IMR-90 (cell line): ENCODE results near the gene LRRC75A. TPM values are rescaled to one million over a fixed set of nuclear protein-coding genes. Genes with fewer than 3 reads are reported as not detected.
A peak's percentile ranks its signal among the peaks of the same experiment; 100 is the strongest.

Experiments used
- ATAC-seq: fragments of 200-7000 bp; cut with Tn5 transposase; 2 replicates; pipeline ENCODE4 v1.9.1; 2020; ENCODE audit warnings: low read depth, mild to moderate bottlenecking, moderate library complexity
- Bru-seq: library from RNA; stranded (reverse); fragments of 400-500 nt; gene quantifications from one replicate; lab custom pipeline; 2021; lab: Mats Ljungman, UMichigan
- BruChase-seq, 2 experiments: library from RNA; stranded (reverse); fragments of 400-500 nt; gene quantifications; one replicate each; lab custom pipeline; 2021; lab: Mats Ljungman, UMichigan
- BruUV-seq: library from RNA; stranded (reverse); fragments of 400-500 nt; replicated peaks from 2 replicates; lab custom pipeline; 2021; lab: Mats Ljungman, UMichigan
- CTCF ChIA-PET: fragments of 300-600 bp; formaldehyde crosslinking; extraction: SDS; loops from one replicate; lab custom pipeline; 2021; ENCODE audit warnings: antibody characterized with exemption; lab: Yijun Ruan, JAX
- POLR2A ChIA-PET: fragments of 300-600 bp; sonication (Branson Sonifier 250); formaldehyde crosslinking; loops from one replicate; lab custom pipeline; 2022; ENCODE audit warnings: antibody characterized with exemption; ENCODE audit not compliant: unreplicated experiment; lab: Charles Lee
- DNase-seq: peaks from one replicate; pipeline ENCODE4 v3.0.0; 2013
- H2AFZ ChIP-seq: replicated peaks from 2 replicates; pipeline ENCODE3; 2013; ENCODE audit warnings: low read length, mild to moderate bottlenecking; ENCODE audit not compliant: poor library complexity
- H2AK5ac ChIP-seq: 2 replicates; pipeline ENCODE4 v1.6.1; 2013; ENCODE audit warnings: low read depth, low read length, inconsistent platforms
- H2AK9ac ChIP-seq: replicated peaks from 2 replicates; pipeline ENCODE3; 2013; ENCODE audit warnings: mild to moderate bottlenecking, low read depth, low read length, moderate library complexity; ENCODE audit not compliant: poor library complexity
- H2BK120ac ChIP-seq: 2 replicates; pipeline ENCODE4 v1.6.1; 2013; ENCODE audit warnings: low read depth, low read length, inconsistent platforms
- H2BK15ac ChIP-seq: 3 replicates; pipeline ENCODE4 v1.6.1; 2013; ENCODE audit warnings: low read depth, low read length, inconsistent platforms
- H2BK20ac ChIP-seq: 2 replicates; pipeline ENCODE4 v1.6.1; 2013; ENCODE audit warnings: low read depth, mild to moderate bottlenecking, inconsistent platforms, low read length, moderate library complexity
- H2BK5ac ChIP-seq: 2 replicates; pipeline ENCODE4 v1.6.1; 2013; ENCODE audit warnings: mild to moderate bottlenecking, low read depth, low read length, inconsistent platforms; ENCODE audit not compliant: poor library complexity, severe bottlenecking
- H3K14ac ChIP-seq: replicated peaks from 2 replicates; pipeline ENCODE4 v1.6.1; 2013; ENCODE audit warnings: low read depth, low read length, inconsistent platforms
- H3K18ac ChIP-seq: 2 replicates; pipeline ENCODE4 v1.6.1; 2013; ENCODE audit warnings: low read depth, low read length, control low read depth
- H3K23ac ChIP-seq: 2 replicates; pipeline ENCODE4 v1.6.1; 2013; ENCODE audit warnings: low read depth, low read length, inconsistent platforms
- H3K27ac ChIP-seq: 2 replicates; pipeline ENCODE4 v1.5.1; 2013; ENCODE audit warnings: mild to moderate bottlenecking, control low read depth, low read length; ENCODE audit not compliant: insufficient read depth
- H3K27me3 ChIP-seq: 2 replicates; pipeline ENCODE4 v1.6.1; 2013; ENCODE audit warnings: low read length; ENCODE audit not compliant: control insufficient read depth, insufficient read depth
- H3K36me3 ChIP-seq: 2 replicates; pipeline ENCODE4 v1.6.1; 2013; ENCODE audit warnings: low read length, mixed read lengths; ENCODE audit not compliant: control insufficient read depth, insufficient read depth
- H3K4ac ChIP-seq: 2 replicates; pipeline ENCODE4 v1.6.1; 2013; ENCODE audit warnings: low read depth, low read length, inconsistent platforms
- H3K4me1 ChIP-seq: 2 replicates; pipeline ENCODE4 v1.6.1; 2013; ENCODE audit warnings: low read length, mixed read lengths; ENCODE audit not compliant: control insufficient read depth, insufficient read depth
- H3K4me2 ChIP-seq: 2 replicates; pipeline ENCODE4 v1.6.1; 2013; ENCODE audit warnings: low read depth, mild to moderate bottlenecking, control low read depth, low read length, moderate library complexity
- H3K4me3 ChIP-seq: 2 replicates; pipeline ENCODE4 v1.5.1; 2013; ENCODE audit warnings: low read depth, mild to moderate bottlenecking, control low read depth, low read length, moderate library complexity; ENCODE audit not compliant: insufficient read depth
- H3K56ac ChIP-seq: 2 replicates; pipeline ENCODE4 v1.6.1; 2013; ENCODE audit warnings: low read length, inconsistent platforms; ENCODE audit not compliant: insufficient read depth; ENCODE audit errors: extremely low read depth
- H3K79me1 ChIP-seq, 2 experiments: 2 replicates each; pipeline ENCODE4 v1.6.1; 2013; ENCODE audit warnings: low read length in 2 of 2, inconsistent platforms in 1 of 2, low read depth in 1 of 2
- H3K9ac ChIP-seq: 2 replicates; pipeline ENCODE4 v1.6.1; 2013; ENCODE audit warnings: low read depth, low read length, control low read depth
- H3K9me1 ChIP-seq: 2 replicates; pipeline ENCODE4 v1.6.1; 2013; ENCODE audit warnings: low read length, inconsistent platforms; ENCODE audit not compliant: insufficient read depth
- H3K9me3 ChIP-seq: 2 replicates; pipeline ENCODE4 v1.6.1; 2013; ENCODE audit warnings: low read length; ENCODE audit not compliant: control insufficient read depth, insufficient read depth
- H4K20me1 ChIP-seq: 2 replicates; pipeline ENCODE4 v1.6.1; 2013; ENCODE audit warnings: low read length, inconsistent platforms; ENCODE audit not compliant: insufficient read depth
- H4K5ac ChIP-seq: 2 replicates; pipeline ENCODE4 v1.6.1; 2013; ENCODE audit warnings: mild to moderate bottlenecking, low read depth, low read length, control low read depth
- H4K8ac ChIP-seq, 2 experiments: 2 replicates each; pipeline ENCODE4 v1.6.1; 2013; ENCODE audit warnings: low read depth in 2 of 2, low read length in 2 of 2, control low read depth in 1 of 2, inconsistent platforms in 1 of 2
- H4K91ac ChIP-seq: 2 replicates; pipeline ENCODE4 v1.6.1; 2013; ENCODE audit warnings: low read depth, low read length, inconsistent platforms; ENCODE audit not compliant: insufficient read depth
- BHLHE40 ChIP-seq: fragments of 150-350 bp; IDR thresholded peaks from 2 replicates; pipeline ENCODE4 v1.6.1; 2016; ENCODE audit warnings: mild to moderate bottlenecking, low read depth, low read length
- CTCF ChIP-seq: conservative IDR thresholded peaks from 2 replicates; pipeline ENCODE4 v1.5.1; 2012; ENCODE audit warnings: mild to moderate bottlenecking, low read depth, low read length, improper control_type of control experiment
- MAZ ChIP-seq: IDR thresholded peaks from 2 replicates; pipeline ENCODE4 v1.6.1; 2012; ENCODE audit warnings: low read depth, mild to moderate bottlenecking, low read length, improper control_type of control experiment, moderate library complexity, borderline replicate concordance
- NFE2L2 ChIP-seq: fragments of 150-350 bp; IDR thresholded peaks from 2 replicates; pipeline ENCODE4 v1.6.1; 2016; ENCODE audit warnings: low read depth, mild to moderate bottlenecking, low read length
- WGBS, 2 experiments: methylation state at CpG; one replicate each; pipeline versions ENCODE4 v1.1.5 to v1.1.7; 2013; ENCODE audit warnings: missing lambda C conversion rate in 2 of 2; ENCODE audit not compliant: insufficient read length in 1 of 2; ENCODE audit errors: extremely low coverage in 2 of 2; 5-methylcytosine and 5-hydroxymethylcytosine counted together
- dilution Hi-C: fragments of 300-500 bp; cut with HindIII; formaldehyde crosslinking; loops from one replicate; pipeline ENCODE4 v1.14.3; 2018; ENCODE audit warnings: low sequenced_read_pairs; ENCODE audit not compliant: unreplicated experiment
- in situ Hi-C: fragments of 300-500 bp; cut with MboI; formaldehyde crosslinking; loops from 3 replicates; pipeline ENCODE4 v1.14.3; 2019; ENCODE audit warnings: low sequenced_read_pairs, inconsistent platforms, mixed read lengths
- intact Hi-C: fragments of 100-400 bp; cut with micrococcal nuclease; formaldehyde crosslinking; loops from 2 replicates; pipeline ENCODE4 v1.10.0; 2022
- long read RNA-seq: library from polyadenylated mRNA; unstranded; transcript quantifications from one replicate; pipeline ENCODE4 v2.0.0, GENCODE V29; 2021; ENCODE audit not compliant: unreplicated experiment
- polyA plus RNA-seq, 3 experiments: library from polyadenylated mRNA; depleted of rRNA; stranded (reverse); fragments of >200 nt; gene quantifications; 2 replicates each; pipeline ENCODE4 v1.2.3, GENCODE V29; 2012; ENCODE audit warnings: low replicate concordance in 1 of 3
- total RNA-seq: library from RNA; depleted of rRNA; stranded (reverse); fragments of >200 nt; gene quantifications from 2 replicates; pipeline ENCODE4 v1.2.3, GENCODE V29; 2012; rRNA removed

The LRRC75A gene
- total RNA-seq (0.56 and 0.72 TPM in 2 replicates), polyA plus RNA-seq (2012; rRNA removed) (0.89 and 1.0 TPM in 2 replicates), Bru-seq, nascent RNA (percentile 26 among the genes with signal in this experiment), BruChase-seq, experiment 1, labeled RNA remaining after a 6-hour chase (percentile 24 among the genes with signal in this experiment), BruChase-seq, experiment 2, labeled RNA remaining after a 2-hour chase (percentile 26 among the genes with signal in this experiment)
- 0.05 and 1.0 TPM in 2 replicates for polyA plus RNA-seq (2012; cell fraction: cytosol; rRNA removed)
- 2.2 and 3.2 TPM in 2 replicates for polyA plus RNA-seq (2012; cell fraction: nucleus; rRNA removed; ENCODE audit: low replicate concordance)
- long read RNA-seq, partial matches to known transcripts = 0 of 18 reads
- long read RNA-seq, other reads (novel, unspliced or antisense) = 17 of 18 reads

DNA sequence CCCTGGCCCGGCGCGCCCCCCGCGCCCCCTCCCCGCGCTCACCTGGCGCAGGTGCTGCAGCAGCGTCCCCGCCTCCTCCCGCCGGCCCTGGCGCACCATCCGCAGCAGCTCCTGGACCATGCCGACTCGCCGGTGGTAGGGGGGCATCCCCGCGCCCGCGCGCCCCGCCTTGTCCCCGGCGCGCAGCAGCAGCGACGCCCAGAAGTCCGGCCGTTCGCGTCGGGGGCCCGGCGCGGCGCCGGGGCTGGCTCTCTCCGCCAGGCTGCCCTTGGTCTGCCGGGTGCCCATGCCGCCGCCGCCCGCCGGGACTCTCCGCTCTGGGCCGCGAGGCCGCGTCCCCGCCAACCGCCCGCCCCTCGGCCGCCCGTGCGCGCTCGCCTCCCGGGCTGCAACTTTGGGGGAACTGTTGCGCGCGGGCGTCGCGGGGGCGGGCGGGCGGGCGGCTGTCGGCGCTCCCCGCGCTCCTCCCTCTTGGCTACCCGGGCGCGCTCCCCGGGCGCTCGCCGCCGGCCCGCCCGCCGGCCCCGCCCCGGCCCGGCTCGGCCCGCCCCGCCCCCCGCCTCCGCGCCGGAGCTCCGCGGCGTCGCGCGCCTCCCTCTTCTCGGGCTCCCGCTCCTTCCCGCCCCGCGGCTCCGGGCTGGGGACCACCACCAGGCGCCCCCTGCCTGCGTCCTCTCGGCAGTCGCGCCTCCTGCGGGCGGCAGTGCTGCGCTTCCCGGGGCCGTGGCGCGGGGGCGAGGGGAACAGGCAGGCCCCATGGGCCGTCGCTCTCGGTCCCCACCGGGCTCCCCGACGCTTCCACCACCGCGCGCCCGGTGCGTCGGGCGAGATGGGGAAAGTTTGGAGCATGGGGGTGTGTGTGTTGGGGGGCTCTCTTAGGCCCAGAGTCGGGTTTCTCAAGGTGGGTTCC, at the start of gene LRRC75A:
Gene LRRC75A, minus strand, starts transcription at position 491 of the 910 bp plus-strand sequence. Its CDS starts 203 bp downstream, at position 288.
- no peak within 1 kb of the TSS for H4K91ac ChIP-seq
- H3K9me3 ChIP-seq = no peaks in the 10 kb centered on the region
- H2AFZ ChIP-seq = peak within 1 kb of the TSS; percentile 92
- H2BK5ac ChIP-seq = no peak within 1 kb of the TSS
- H2AK5ac ChIP-seq = no peak within 1 kb of the TSS
- dilution Hi-C loops = no loop called here
- H3K56ac ChIP-seq = no peak within 1 kb of the TSS
- no peaks in the 10 kb centered on the region; the same call in 1 of the 2 replicates for H3K4me1 ChIP-seq
- peak within 1 kb of the TSS; percentile 65 for H3K9ac ChIP-seq
- no peak within 1 kb of the TSS for H4K5ac ChIP-seq
- H3K4ac ChIP-seq = no peak within 1 kb of the TSS
- peak within 1 kb of the TSS; percentile 87 for H3K4me2 ChIP-seq
- intact Hi-C loops = no loop called here
- H3K4me3 ChIP-seq = peak within 1 kb of the TSS; percentile 72
- no TSS peak for BruUV-seq
- H3K18ac ChIP-seq = no peak within 1 kb of the TSS
- ChIA-PET CTCF (interaction anchor here (1.0 kb wide), 1 partner anchor 38 kb away, joined by 3 read pairs; no protein-coding TSS in a partner anchor), POLR2A (no interaction called here)
- peak; percentile 16 for DNase-seq
- no peaks in the 10 kb centered on the region for H3K9me1 ChIP-seq
- H4K20me1 ChIP-seq = no peaks in the 10 kb centered on the region
- no peaks in the 10 kb centered on the region for H3K36me3 ChIP-seq
- peak within 1 kb of the TSS; percentile 42; the same call in 1 of the 2 replicates for H3K23ac ChIP-seq
- WGBS, 2 experiments = 1% methylated on average over 29 of the region's 134 CpGs; no CpG with 5 or more reads in 1 of the 2 experiments
- H3K79me1 ChIP-seq = no peaks in the 10 kb centered on the region
- TF ChIP-seq NFE2L2 = no peak
- 0 out of 2 replicates have a peak, but pooled peaks have one; percentile 17 for TF ChIP-seq CTCF
- no peak for TF ChIP-seq BHLHE40
- TF ChIP-seq MAZ = peak; percentile 37; the same call in 1 of the 2 replicates
- no peak within 1 kb of the TSS for H2BK15ac ChIP-seq
- H3K27me3 ChIP-seq = peaks cover 56% of the 10 kb centered on the region
- in situ Hi-C loops = no loop called here
- peak within 1 kb of the TSS; percentile 76 for H2AK9ac ChIP-seq
- peak within 1 kb of the TSS; percentile 19; the same call in 1 of the 2 replicates for H3K27ac ChIP-seq
- H4K8ac ChIP-seq = no peak within 1 kb of the TSS
- no peak within 1 kb of the TSS for H2BK20ac ChIP-seq
- ATAC-seq = peak; percentile 98
- no peak within 1 kb of the TSS for H2BK120ac ChIP-seq
- H3K14ac ChIP-seq = no peak within 1 kb of the TSS
